Nephron progenitor cell (in vitro differentiated cells): ENCODE measurements around the gene HMGN5.
A peak's percentile ranks its signal among the peaks of the same experiment; 100 is the strongest.

ENCODE experiments used
- DNase-seq: peaks from one replicate; pipeline ENCODE4 v3.0.0; 2021
- H3K27ac Mint-ChIP-seq: 2 replicates; pipeline ENCODE4 v1.8.0; 2021; ENCODE audit warnings: mild to moderate bottlenecking, moderate library complexity, mixed read lengths
- H3K27me3 Mint-ChIP-seq: 2 replicates; pipeline ENCODE4 v1.8.0; 2021; ENCODE audit warnings: mild to moderate bottlenecking, low read depth, mixed read lengths; ENCODE audit not compliant: poor library complexity
- H3K36me3 Mint-ChIP-seq: 2 replicates; pipeline ENCODE4 v1.8.0; 2021; ENCODE audit warnings: low read depth, mixed read lengths
- H3K4me1 Mint-ChIP-seq: 2 replicates; pipeline ENCODE4 v1.8.0; 2021; ENCODE audit warnings: mixed read lengths
- H3K4me3 Mint-ChIP-seq: 2 replicates; pipeline ENCODE4 v1.8.0; 2021; ENCODE audit warnings: mild to moderate bottlenecking, moderate library complexity, mixed read lengths
- H3K9me3 Mint-ChIP-seq: 2 replicates; pipeline ENCODE4 v1.8.0; 2021; ENCODE audit warnings: mild to moderate bottlenecking, moderate library complexity, mixed read lengths
- TF ChIP-seq, protein P1 (sequence below): fragments of 200-600 bp; sonication (generic); IDR thresholded peaks from 2 replicates; pipeline ENCODE4 v1.5.0; 2021; ENCODE audit warnings: antibody characterized with exemption

HMGN5 gene, protein sequence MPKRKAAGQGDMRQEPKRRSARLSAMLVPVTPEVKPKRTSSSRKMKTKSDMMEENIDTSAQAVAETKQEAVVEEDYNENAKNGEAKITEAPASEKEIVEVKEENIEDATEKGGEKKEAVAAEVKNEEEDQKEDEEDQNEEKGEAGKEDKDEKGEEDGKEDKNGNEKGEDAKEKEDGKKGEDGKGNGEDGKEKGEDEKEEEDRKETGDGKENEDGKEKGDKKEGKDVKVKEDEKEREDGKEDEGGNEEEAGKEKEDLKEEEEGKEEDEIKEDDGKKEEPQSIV

DNA sequence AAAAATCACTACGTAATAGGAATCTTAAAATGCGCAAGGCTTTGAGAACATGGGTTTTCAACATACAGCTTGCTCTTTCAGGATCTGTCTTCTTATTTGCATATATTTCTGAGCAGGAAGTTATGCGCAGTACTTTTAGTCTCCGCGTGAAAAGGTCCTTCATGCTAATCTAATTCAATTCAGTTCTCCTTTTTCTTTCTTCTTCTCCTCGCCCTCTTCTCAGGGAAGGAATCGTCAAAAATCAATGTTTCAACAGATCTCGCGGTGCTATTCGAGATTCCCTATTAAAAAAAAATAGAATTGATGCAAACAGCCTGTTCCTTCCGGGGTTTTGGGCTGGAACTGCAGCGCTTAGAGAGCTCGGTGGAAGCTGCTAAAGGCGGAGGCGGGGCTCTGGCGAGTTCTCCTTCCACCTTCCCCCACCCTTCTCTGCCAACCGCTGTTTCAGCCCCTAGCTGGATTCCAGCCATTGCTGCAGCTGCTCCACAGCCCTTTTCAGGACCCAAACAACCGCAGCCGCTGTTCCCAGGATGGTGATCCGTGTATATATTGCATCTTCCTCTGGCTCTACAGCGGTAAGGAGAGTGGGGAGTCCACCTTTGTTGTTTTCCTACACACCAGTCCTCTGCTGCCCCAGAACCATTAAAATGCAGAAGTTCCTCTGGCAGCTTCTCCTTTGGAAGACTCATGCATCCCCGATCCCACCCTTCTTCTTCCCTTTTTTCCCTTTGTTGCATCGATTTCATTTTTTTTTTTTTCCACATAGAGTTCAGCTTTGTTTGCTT lies at the start of gene HMGN5, which contains the start of gene SH3BGRL:
Gene HMGN5 (minus strand): TSS at position 243 of the 785 bp plus-strand sequence. CDS start 80,364 bp downstream, outside the sequence.
Gene SH3BGRL (plus strand): TSS at position 432 of the 785 bp plus-strand sequence. CDS start 99 bp downstream, at position 531.
- Mint-ChIP-seq H3K36me3 (peaks cover 17% of the 10 kb centered on the region), H3K4me1 (peaks cover 30% of the 10 kb centered on the region), H3K27ac (peak within 1 kb of the TSS; percentile 99), H3K4me3 (peak within 1 kb of the TSS; percentile 96), H3K27me3 (no peaks in the 10 kb centered on the region), H3K9me3 (peaks cover 53% of the 10 kb centered on the region)
- peak; percentile 71 for DNase-seq
- TF ChIP-seq, protein P1, sequence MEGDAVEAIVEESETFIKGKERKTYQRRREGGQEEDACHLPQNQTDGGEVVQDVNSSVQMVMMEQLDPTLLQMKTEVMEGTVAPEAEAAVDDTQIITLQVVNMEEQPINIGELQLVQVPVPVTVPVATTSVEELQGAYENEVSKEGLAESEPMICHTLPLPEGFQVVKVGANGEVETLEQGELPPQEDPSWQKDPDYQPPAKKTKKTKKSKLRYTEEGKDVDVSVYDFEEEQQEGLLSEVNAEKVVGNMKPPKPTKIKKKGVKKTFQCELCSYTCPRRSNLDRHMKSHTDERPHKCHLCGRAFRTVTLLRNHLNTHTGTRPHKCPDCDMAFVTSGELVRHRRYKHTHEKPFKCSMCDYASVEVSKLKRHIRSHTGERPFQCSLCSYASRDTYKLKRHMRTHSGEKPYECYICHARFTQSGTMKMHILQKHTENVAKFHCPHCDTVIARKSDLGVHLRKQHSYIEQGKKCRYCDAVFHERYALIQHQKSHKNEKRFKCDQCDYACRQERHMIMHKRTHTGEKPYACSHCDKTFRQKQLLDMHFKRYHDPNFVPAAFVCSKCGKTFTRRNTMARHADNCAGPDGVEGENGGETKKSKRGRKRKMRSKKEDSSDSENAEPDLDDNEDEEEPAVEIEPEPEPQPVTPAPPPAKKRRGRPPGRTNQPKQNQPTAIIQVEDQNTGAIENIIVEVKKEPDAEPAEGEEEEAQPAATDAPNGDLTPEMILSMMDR = no peak

DNA sequence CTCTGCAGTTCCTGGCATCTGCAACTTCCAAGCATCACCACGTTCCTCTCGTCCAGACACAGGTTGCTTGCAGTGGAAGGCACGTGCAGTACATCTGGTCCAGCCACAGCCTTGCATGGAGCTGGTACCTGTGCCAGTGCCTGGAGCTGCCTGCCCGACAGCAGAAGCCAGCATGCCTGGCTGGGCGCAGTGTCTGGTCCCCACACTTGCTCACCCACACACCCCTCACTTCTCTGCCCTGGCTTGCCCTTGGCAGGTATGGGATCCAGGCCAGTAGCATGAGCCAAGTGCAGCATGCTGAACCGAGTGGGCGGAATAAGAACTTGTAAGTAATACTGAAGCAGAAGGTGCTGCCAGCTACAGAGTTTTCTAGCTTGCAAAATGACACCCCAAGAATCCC lies 40.0 kb upstream of the HMGN5 start:
- Mint-ChIP-seq H3K27ac (no peak overlapping the region), H3K36me3 (peaks cover 27% of the 10 kb centered on the region), H3K27me3 (no peaks in the 10 kb centered on the region), H3K9me3 (peaks cover 34% of the 10 kb centered on the region), H3K4me3 (no peak overlapping the region), H3K4me1 (no peaks in the 10 kb centered on the region)
- DNase-seq = no peak
- TF ChIP-seq, protein P1 = no peak

DNA sequence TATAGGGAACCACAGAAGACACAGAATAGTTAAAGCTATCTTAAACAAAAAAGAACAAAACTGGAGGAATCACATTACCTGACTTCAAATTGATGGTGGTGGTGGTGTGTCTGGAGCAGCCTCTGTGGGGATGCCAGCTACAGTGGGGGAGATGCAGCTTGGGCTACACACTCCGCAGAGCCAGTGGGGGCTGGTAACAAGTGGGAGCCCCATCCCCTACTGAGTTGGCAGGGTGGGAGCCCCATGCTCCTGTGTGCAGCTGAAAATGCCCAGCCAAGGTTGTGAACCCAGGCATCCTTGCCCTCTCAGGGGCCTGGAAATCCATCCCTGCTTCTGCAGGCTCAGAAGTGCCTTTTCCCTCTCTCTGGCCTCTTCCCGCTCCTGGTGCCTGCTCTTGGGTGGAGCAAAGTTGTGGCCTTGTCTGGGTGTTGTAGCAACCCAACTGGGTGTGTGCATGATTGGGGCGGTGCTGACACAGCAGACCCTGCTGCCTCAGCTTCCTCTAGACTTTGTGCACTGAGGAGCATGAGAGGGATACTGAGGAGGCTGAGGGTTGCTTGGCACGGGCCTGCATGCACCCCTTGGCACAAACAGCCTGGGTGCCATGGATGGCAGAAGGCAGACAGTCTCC lies 39.1 kb upstream of the HMGN5 start:
- Mint-ChIP-seq H3K27me3 (no peaks in the 10 kb centered on the region), H3K9me3 (peaks cover 29% of the 10 kb centered on the region), H3K4me3 (no peak overlapping the region), H3K27ac (no peak overlapping the region), H3K36me3 (peaks cover 21% of the 10 kb centered on the region), H3K4me1 (no peaks in the 10 kb centered on the region)
- DNase-seq = no peak
- TF ChIP-seq, protein P1 = no peak

DNA sequence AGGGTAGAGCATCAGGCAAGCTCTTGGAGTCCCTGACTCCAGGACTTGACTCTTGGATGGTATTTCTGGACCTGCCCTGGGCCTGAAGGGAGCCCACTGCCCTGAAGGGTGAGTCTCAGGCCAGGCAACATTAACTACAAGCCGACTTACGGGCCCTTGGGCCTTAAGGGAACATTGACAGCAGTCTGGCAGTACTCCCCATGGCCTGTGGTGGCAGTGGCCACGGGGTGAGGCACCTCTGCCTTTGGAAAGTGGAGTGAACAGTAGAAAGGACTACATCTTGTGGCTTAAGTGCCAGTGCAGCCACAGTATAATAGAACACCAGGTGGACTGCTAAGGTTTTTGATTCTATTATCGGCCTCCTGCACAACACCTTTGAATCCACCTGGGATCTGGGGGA lies 36.5 kb upstream of the HMGN5 start:
- H3K9me3 Mint-ChIP-seq = peaks cover 35% of the 10 kb centered on the region
- H3K36me3 Mint-ChIP-seq = peaks cover 20% of the 10 kb centered on the region
- no peak overlapping the region for H3K4me3 Mint-ChIP-seq
- H3K4me1 Mint-ChIP-seq = no peaks in the 10 kb centered on the region
- no peak for DNase-seq
- TF ChIP-seq, protein P1 = no peak
- H3K27ac Mint-ChIP-seq = no peak overlapping the region
- no peaks in the 10 kb centered on the region for H3K27me3 Mint-ChIP-seq

DNA sequence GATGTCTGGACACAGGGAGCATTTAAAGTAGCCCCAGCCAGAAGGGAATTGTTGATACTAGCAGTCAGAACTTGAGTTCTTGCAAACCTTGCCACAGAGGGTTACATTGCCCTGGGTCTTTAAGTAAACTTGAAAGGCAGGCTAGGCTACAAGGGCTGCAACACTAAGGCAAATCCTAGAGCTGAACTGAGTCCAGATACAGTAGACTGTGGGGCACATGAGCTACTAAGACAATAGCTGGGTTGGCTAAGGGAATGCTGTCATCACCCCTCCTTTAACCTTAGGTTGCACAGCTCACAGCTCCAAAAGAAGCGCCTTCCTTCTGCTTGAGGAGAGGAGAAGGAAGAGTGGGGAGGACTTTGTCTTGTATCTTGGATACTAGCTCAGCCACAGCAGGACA lies 35.8 kb upstream of the HMGN5 start:
- DNase-seq = no peak
- Mint-ChIP-seq H3K9me3 (peaks cover 31% of the 10 kb centered on the region), H3K4me3 (no peak overlapping the region), H3K27ac (no peak overlapping the region), H3K27me3 (no peaks in the 10 kb centered on the region), H3K36me3 (peaks cover 20% of the 10 kb centered on the region), H3K4me1 (no peaks in the 10 kb centered on the region)
- TF ChIP-seq, protein P1 = no peak
